Psoas muscle (tissue), 8 donors: ENCODE results near the gene SMURF1. TPM values are rescaled to one million over a fixed set of nuclear protein-coding genes. Genes with fewer than 3 reads are reported as not detected.
"Not testable (repeated sequence)": the region's sequence is repeated elsewhere in the genome, so short reads cannot be mapped to it uniquely, and the experiment has no call there.

Source experiments
- ATAC-seq, 4 donors: fragments of 200-7000 bp; cut with Tn5 transposase; one replicate each; pipeline ENCODE4 v1.9.1; 2020; ENCODE audit warnings: moderate library complexity in 3 of 4, mild to moderate bottlenecking in 2 of 4
- DNase-seq, 2 donors: peaks; one replicate each; pipeline ENCODE4 v3.0.0-alpha.2; 2020
- H3K27ac ChIP-seq: fragments of 200-600 bp; one replicate; pipeline ENCODE4 v1.8.0; 2022
- H3K27me3 ChIP-seq, 3 donors: fragments of 200-600 bp in 1 of 3; one replicate each; pipeline versions ENCODE4 v1.6.1 to v1.8.0; 2013 to 2022; ENCODE audit warnings: low read length in 2 of 3, mild to moderate bottlenecking in 2 of 3, moderate library complexity in 1 of 3; ENCODE audit not compliant: insufficient read depth in 3 of 3
- H3K36me3 ChIP-seq, 2 donors: fragments of 200-600 bp in 1 of 2; one replicate each; pipeline versions ENCODE4 v1.6.1 to v1.8.0; 2013 to 2022; ENCODE audit warnings: low read depth in 1 of 2, mild to moderate bottlenecking in 1 of 2, moderate library complexity in 1 of 2; ENCODE audit not compliant: insufficient read depth in 1 of 2
- H3K4me1 ChIP-seq: fragments of 200-600 bp; one replicate; pipeline ENCODE4 v1.8.0; 2022
- H3K4me3 ChIP-seq: fragments of 200-600 bp; one replicate; pipeline ENCODE4 v1.8.0; 2022; ENCODE audit warnings: mild to moderate bottlenecking
- H3K9me3 ChIP-seq: fragments of 200-600 bp; one replicate; pipeline ENCODE4 v1.8.0; 2022
- WGBS, 3 donors: extraction: QIAGEN DNeasy Blood & Tissue Kit; methylation state at CpG; one replicate each; pipeline versions ENCODE4 v1.1.6 to v1.1.7; 2013; 5-methylcytosine and 5-hydroxymethylcytosine counted together
- intact Hi-C, 2 donors: fragments of 100-400 bp; cut with DNase I; formaldehyde crosslinking; loops; one replicate each; pipeline versions ENCODE4 v1.11.0 to v1.14.2; 2022
- polyA plus RNA-seq, 3 donors: library from polyadenylated mRNA; stranded (reverse); fragments of 200-250 nt; gene quantifications; one replicate each; pipeline ENCODE4 v1.2.3, GENCODE V29; 2013
- total RNA-seq, 4 donors: library from RNA; stranded (reverse); fragmentation: NEBNext Ultra II Directional in 2 of 4; extraction: Animal tissue kit (Norgen Biotek cat#: 25700) in 2 of 4; gene quantifications; one replicate each; pipeline versions ENCODE4 v1.2.1 to v1.2.4, GENCODE V29; 2021 to 2023
- TF ChIP-seq, protein P1 (sequence below): fragments of 200-600 bp; IDR thresholded peaks from one replicate; pipeline ENCODE4 v1.8.0; 2022; ENCODE audit warnings: antibody characterized with exemption
- donor health status: healthy with polysubstance abuse.
- donor health status: DM: no; HTN: no; CAD: no; lungs with moderate emphysema.
- donor health status: Bipolar disorder and iron deficiency.
- donor health status: healthy.
- donor health status: DM: yes; HTN: yes; CAD: no.
- donor health status: DM: no; HTN: no; CAD: no.
- donor health status: DM: no; HTN: no; CAD: no.
- donor health status: DM: yes; HTN: yes; CAD: no.

The SMURF1 gene
- total and polyA plus RNA-seq, 7 donors: 5.8 to 16.9 (median 10.2) TPM

DNA sequence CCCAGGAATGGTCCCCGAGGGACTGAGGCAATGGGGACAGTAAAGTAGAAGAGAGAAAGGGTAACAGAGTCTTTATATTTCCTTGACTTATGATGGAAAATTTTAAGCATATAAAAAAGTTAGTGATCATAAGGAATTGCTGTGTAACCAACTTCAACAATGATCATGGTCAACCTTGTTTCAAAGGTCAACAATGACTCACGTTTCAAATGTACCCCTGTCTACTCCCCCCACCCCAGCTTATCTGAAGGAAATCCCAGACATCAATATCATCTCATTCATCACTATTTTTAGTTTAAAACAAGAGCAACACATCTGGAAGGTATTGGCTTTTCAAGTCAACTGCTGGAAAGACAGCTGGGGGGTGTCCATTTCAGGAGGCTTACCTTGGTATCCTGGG, 92.9 kb downstream of the SMURF1 start:
- Histone ChIP-seq H3K4me1 (no peaks in the 10 kb centered on the region), H3K27me3 (no peaks in the 10 kb centered on the region), H3K27ac (no peak overlapping the region), H3K36me3 (peaks cover 9 to 97% of the 10 kb centered on the region in 2 donors), H3K4me3 (no peak overlapping the region), H3K9me3 (no peaks in the 10 kb centered on the region)
- 60 to 72% (median 68%) methylated on average over 2 of the region's 2 CpGs for WGBS, 3 donors
- no peak for ATAC-seq
- no peak for DNase-seq
- intact Hi-C loops: no loop called here
- TF ChIP-seq, protein P1, sequence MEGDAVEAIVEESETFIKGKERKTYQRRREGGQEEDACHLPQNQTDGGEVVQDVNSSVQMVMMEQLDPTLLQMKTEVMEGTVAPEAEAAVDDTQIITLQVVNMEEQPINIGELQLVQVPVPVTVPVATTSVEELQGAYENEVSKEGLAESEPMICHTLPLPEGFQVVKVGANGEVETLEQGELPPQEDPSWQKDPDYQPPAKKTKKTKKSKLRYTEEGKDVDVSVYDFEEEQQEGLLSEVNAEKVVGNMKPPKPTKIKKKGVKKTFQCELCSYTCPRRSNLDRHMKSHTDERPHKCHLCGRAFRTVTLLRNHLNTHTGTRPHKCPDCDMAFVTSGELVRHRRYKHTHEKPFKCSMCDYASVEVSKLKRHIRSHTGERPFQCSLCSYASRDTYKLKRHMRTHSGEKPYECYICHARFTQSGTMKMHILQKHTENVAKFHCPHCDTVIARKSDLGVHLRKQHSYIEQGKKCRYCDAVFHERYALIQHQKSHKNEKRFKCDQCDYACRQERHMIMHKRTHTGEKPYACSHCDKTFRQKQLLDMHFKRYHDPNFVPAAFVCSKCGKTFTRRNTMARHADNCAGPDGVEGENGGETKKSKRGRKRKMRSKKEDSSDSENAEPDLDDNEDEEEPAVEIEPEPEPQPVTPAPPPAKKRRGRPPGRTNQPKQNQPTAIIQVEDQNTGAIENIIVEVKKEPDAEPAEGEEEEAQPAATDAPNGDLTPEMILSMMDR: no peak

DNA sequence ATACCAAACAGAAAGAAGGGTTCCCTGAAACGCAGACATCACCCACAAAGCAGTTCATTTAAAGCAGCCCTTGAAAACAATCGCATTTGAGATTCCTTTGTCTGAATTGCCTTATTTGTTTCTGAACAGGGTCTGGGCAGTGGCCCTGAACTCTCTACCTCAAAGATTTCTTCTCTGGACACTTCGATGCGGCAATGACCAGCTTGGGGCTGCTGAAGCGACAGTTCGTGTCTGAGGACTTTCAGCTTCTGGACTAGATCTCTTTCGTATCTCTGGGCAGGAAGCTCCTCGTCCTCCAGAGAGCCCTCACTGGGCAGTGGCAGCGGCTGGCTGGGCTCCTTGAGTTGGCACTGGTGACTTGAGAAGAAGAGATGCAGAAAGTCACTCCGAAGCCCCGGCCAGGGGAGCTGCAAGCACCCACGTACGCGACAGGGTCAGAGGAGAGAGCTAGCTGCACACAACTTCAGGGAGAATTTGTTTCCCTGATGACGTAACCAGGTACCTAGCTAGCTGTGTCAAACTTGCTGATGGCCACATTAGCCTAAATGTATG, 96.3 kb downstream of the SMURF1 start:
- TF ChIP-seq, protein P1: no peak
- intact Hi-C loops: no loop called here
- ATAC-seq: no peak

DNA sequence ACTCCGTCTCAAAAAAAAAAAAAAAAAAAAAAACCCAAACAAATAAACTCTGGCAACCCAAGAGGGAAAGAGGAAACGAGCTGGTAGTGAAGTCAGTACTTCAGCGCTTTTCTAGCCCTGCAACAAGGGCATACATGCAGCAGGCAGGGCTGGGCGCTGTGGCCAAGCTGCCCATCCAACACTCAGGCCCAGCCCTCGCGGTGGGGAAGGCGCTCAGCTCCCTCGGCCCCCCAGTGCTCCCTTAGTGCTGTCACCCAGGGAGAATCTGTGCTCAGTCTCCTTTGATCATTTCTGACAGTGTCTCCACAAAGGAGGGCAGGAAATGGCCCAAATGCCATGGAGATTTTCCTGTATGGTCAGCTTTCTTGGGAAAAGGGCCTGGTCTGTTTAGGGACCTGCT, 97.2 kb downstream of the SMURF1 start:
- DNase-seq: no peak
- WGBS, 3 donors: 90% methylated on average over 7 to 8 of the region's 8 CpGs
- Histone ChIP-seq H3K27ac (no peak overlapping the region), H3K4me1 (no peaks in the 10 kb centered on the region), H3K36me3 (peaks cover 6 to 92% of the 10 kb centered on the region in 2 donors), H3K27me3 (no peaks in the 10 kb centered on the region), H3K4me3 (no peak overlapping the region), H3K9me3 (no peaks in the 10 kb centered on the region)
- TF ChIP-seq, protein P1: no peak
- ATAC-seq: no peak
- intact Hi-C loops: no loop called here

More for the DNA sequence above, 96.3 kb downstream of the SMURF1 start:
- no peak for DNase-seq
- Histone ChIP-seq H3K36me3 (peaks cover 6 to 94% of the 10 kb centered on the region in 2 donors), H3K9me3 (no peaks in the 10 kb centered on the region), H3K27me3 (no peaks in the 10 kb centered on the region), H3K4me1 (no peaks in the 10 kb centered on the region), H3K27ac (no peak overlapping the region), H3K4me3 (no peak overlapping the region)
- WGBS, 3 donors: 93% methylated on average over 15 of the region's 15 CpGs

- H3K4me3 ChIP-seq, H3K27me3 ChIP-seq, DNase-seq, ATAC-seq, intact Hi-C loops, H3K4me1 ChIP-seq, H3K9me3 ChIP-seq, H3K27ac ChIP-seq: not testable (repeated sequence)
- 86 to 92% (median 90%) methylated on average over 14 of the region's 14 CpGs for WGBS, 3 donors
- H3K36me3 ChIP-seq: peaks cover 6 to 93% of the 10 kb centered on the region in 2 donors
Measured at GRCh38 chr7:99046262-99046661, 97.6 kb downstream of the SMURF1 start.

DNA sequence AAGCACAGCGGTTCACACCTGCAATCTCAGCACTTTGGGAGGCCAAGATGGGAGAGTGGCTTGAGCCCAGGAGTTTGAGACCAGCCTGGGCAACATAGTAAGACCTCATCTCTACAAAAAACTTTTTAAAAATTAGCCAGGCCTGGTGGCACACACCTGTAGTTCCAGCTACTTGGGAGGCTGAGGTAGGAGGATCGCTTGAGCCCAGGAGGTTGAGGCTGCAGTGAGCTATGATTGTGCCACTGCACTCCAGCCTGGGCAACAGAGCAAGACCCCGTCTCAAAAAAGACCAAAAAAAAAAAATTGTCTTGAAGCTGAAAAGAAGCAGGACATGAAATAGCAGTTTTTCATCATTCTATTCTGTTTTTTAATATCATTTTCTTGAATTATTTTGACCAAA, 99.0 kb downstream of the SMURF1 start:
- H3K4me3 ChIP-seq, H3K27ac ChIP-seq, H3K27me3 ChIP-seq, H3K4me1 ChIP-seq, H3K9me3 ChIP-seq, DNase-seq, ATAC-seq: not testable (repeated sequence)
- intact Hi-C loops: loop anchor here in 1 of 2 donors (5.0 kb wide), 1 partner anchor 102 kb away; no protein-coding TSS in a partner anchor
- 76 to 92% (median 86%) methylated on average over 3 of the region's 3 CpGs for WGBS, 3 donors
- peaks cover 6 to 92% of the 10 kb centered on the region in 2 donors for H3K36me3 ChIP-seq

DNA sequence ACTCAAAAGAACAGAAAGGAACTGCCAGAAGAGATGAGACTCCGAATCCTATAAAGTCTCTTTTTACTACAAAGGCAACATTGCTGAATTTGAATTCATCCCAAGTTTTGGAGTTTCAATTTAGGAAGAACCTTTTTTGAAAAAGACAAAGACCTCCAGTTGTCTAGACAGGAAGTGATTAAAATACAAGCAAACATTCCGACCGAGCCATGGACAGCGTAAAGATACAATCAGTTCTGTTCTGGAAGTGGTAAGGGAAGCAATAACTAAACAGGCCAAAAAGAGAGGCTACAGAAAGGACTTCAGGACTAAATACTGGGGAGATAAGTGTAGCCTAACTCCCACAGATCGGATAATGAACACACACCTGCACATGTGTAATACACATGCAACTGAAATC, 101.0 kb downstream of the SMURF1 start:
- H3K27ac ChIP-seq: no peak overlapping the region
- DNase-seq (no peak), ATAC-seq (no peak)
- TF ChIP-seq, protein P1: no peak
- no peak overlapping the region for H3K4me3 ChIP-seq
- WGBS, 3 donors: 77 to 82% (median 78%) methylated on average over 5 of the region's 5 CpGs
- H3K36me3 ChIP-seq: peaks cover 8 to 93% of the 10 kb centered on the region in 2 donors
- no peaks in the 10 kb centered on the region for H3K27me3 ChIP-seq
- H3K9me3 ChIP-seq: no peaks in the 10 kb centered on the region
- H3K4me1 ChIP-seq: no peaks in the 10 kb centered on the region
- intact Hi-C loops: loop anchor here in 1 of 2 donors (5.0 kb wide), 1 partner anchor 104 kb away; no protein-coding TSS in a partner anchor
